Natural killer cell (primary cell): ENCODE data around the gene RNF223. TPM values are rescaled to one million over a fixed set of nuclear protein-coding genes. Genes with fewer than 3 reads are reported as not detected.

Source experiments
- ATAC-seq, 3 donors: fragments of 150-1000 bp in 2 of 3; fragments of 200-7000 bp in 1 of 3; cut with Tn5 transposase; 1 replicate in 1 of 3; 2 replicates in 2 of 3; pipeline ENCODE4 v1.10.0; 2021; ENCODE audit warnings: mild to moderate bottlenecking in 2 of 3, moderate library complexity in 2 of 3
- DNase-seq, 2 donors: peaks; one replicate each; pipeline versions ENCODE4 v3.0.0 to v3.0.0-alpha.2; 2013 to 2021; ENCODE audit warnings: mixed read lengths in 1 of 2
- H3K27ac ChIP-seq: one replicate; pipeline ENCODE4 v1.5.1; 2013; ENCODE audit warnings: mild to moderate bottlenecking, low read length
- H3K27me3 ChIP-seq: one replicate; pipeline ENCODE4 v1.6.1; 2013; ENCODE audit warnings: low read length; ENCODE audit not compliant: control insufficient read depth, insufficient read depth
- H3K36me3 ChIP-seq: one replicate; pipeline ENCODE4 v1.6.1; 2013; ENCODE audit warnings: low read length; ENCODE audit not compliant: control insufficient read depth, insufficient read depth
- H3K4me1 ChIP-seq: one replicate; pipeline ENCODE4 v1.6.1; 2013; ENCODE audit warnings: low read length; ENCODE audit not compliant: control insufficient read depth, insufficient read depth
- H3K4me3 ChIP-seq: one replicate; pipeline ENCODE4 v1.5.1; 2013; ENCODE audit warnings: low read length
- H3K9me3 ChIP-seq: one replicate; pipeline ENCODE4 v1.6.1; 2013; ENCODE audit warnings: low read length; ENCODE audit not compliant: control insufficient read depth, insufficient read depth
- H3K27ac Mint-ChIP-seq, 2 donors: one replicate each; pipeline ENCODE4 v1.8.0; 2022; ENCODE audit warnings: mild to moderate bottlenecking in 2 of 2, mixed read lengths in 2 of 2, moderate library complexity in 1 of 2
- H3K27me3 Mint-ChIP-seq, 2 donors: one replicate each; pipeline ENCODE4 v1.8.0; 2022; ENCODE audit warnings: low read depth in 2 of 2, mixed read lengths in 2 of 2
- H3K36me3 Mint-ChIP-seq: one replicate; pipeline ENCODE4 v1.8.0; 2022; ENCODE audit warnings: mixed read lengths
- H3K4me1 Mint-ChIP-seq, 2 donors: one replicate each; pipeline ENCODE4 v1.8.0; 2022; ENCODE audit warnings: mixed read lengths in 2 of 2
- H3K4me3 Mint-ChIP-seq: one replicate; pipeline ENCODE4 v1.8.0; 2022; ENCODE audit warnings: mild to moderate bottlenecking, moderate library complexity, mixed read lengths
- H3K9me3 Mint-ChIP-seq, 2 donors: one replicate each; pipeline ENCODE4 v1.8.0; 2022; ENCODE audit warnings: mixed read lengths in 2 of 2
- WGBS: methylation state at CpG from one replicate; pipeline ENCODE4 v1.1.7; 2013; ENCODE audit warnings: missing lambda C conversion rate; ENCODE audit not compliant: insufficient coverage; 5-methylcytosine and 5-hydroxymethylcytosine counted together
- intact Hi-C: fragments of 100-400 bp; cut with micrococcal nuclease; formaldehyde crosslinking; loops from one replicate; pipeline ENCODE4 v1.14.2; 2022
- total RNA-seq, 4 donors: library from RNA; stranded (reverse); fragments of 120-200 nt in 1 of 4; gene quantifications; one replicate each; pipeline versions ENCODE4 v1.2.3 to v1.2.4, GENCODE V29; 2013 to 2022
- TF ChIP-seq, protein P1 (sequence below): fragments of 200-600 bp; IDR thresholded peaks from one replicate; pipeline ENCODE4 v1.8.0; 2022; ENCODE audit warnings: antibody characterized with exemption

Gene RNF223
- total RNA-seq, 3 donors from 2014 or later (not counting 1 experiment from before 2014, with no cell fraction given), result not detected

DNA sequence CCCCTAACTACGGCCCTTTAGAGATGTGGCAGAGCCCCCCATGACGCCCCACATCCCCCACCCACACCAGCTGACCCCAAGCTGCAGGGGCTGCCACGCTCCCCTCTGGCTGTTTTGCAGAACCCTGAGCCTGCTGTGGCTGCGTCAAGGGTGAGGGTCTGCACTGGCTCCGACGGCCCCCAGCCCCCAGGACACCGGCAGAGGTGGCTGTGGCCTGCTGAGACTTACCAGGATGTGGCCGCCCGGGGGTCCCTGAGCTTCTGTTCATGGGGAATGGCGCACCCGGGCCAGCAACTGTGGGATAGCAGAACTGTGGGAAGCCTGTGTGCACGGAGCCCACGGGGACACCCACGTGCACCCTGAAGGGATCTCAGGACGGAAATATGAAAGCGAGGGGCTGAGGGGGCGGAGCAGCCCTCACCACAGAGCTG is 12.8 kb upstream of the RNF223 start:
- Mint-ChIP-seq H3K27ac (no peak overlapping the region), H3K36me3 (no peaks in the 10 kb centered on the region), H3K4me3 (no peak overlapping the region), H3K9me3 (no peaks in the 10 kb centered on the region), H3K4me1 (no peaks in the 10 kb centered on the region), H3K27me3 (no peaks in the 10 kb centered on the region)
- intact Hi-C loops, result no loop called here
- H3K27me3 ChIP-seq, result no peaks in the 10 kb centered on the region
- H3K27ac ChIP-seq, result no peak overlapping the region
- H3K36me3 ChIP-seq, result no peaks in the 10 kb centered on the region
- DNase-seq, result no peak
- ATAC-seq, result no peak
- no peaks in the 10 kb centered on the region for H3K4me1 ChIP-seq
- WGBS, result 92% methylated on average over 17 of the region's 17 CpGs
- TF ChIP-seq, protein P1, sequence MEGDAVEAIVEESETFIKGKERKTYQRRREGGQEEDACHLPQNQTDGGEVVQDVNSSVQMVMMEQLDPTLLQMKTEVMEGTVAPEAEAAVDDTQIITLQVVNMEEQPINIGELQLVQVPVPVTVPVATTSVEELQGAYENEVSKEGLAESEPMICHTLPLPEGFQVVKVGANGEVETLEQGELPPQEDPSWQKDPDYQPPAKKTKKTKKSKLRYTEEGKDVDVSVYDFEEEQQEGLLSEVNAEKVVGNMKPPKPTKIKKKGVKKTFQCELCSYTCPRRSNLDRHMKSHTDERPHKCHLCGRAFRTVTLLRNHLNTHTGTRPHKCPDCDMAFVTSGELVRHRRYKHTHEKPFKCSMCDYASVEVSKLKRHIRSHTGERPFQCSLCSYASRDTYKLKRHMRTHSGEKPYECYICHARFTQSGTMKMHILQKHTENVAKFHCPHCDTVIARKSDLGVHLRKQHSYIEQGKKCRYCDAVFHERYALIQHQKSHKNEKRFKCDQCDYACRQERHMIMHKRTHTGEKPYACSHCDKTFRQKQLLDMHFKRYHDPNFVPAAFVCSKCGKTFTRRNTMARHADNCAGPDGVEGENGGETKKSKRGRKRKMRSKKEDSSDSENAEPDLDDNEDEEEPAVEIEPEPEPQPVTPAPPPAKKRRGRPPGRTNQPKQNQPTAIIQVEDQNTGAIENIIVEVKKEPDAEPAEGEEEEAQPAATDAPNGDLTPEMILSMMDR, result no peak
- H3K9me3 ChIP-seq, result no peaks in the 10 kb centered on the region
- no peak overlapping the region for H3K4me3 ChIP-seq

DNA sequence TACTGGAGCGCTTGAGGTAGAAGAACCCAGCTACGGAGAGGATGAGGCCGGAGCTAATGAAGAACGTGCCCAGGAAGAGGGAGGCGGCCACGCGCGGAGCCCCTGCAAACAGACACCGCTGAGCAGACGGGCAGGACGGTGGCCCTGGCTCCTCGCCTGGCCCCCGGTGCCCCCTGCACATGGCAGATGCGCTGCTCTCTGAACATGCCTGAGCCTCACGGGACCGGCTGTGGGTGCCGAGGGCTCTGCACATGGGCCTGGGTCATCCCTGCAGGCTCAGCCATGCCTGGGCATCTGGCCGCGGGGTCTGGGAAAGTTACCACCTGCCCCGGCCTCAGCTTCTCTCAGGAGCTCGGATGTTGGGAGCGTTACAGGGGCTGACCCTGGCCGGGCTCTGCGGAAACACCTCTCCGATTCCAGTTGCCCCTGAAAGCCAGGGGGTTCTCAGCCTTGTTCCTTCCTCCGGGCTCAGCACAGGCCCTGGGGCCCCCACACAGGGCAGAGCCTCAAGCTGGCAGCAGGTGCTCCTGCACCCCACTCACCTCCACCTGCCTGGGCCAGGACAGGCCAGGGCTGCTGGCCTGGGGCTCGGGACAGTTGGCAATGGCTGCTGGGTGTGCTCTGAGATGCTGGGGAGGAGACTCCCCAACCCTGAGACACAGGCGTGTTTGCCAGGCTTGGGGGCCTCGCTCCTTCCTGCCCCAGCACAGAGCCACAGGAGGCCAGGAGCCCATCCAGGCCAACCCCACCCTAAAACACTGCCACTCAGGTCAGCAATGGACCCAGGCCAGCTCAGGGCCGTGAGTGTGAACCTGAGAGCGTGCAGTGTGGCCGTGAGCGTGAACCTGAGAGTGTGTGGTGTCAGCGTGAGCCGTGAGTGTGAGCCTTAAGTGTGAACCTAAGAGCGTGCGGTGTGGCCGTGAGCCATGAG is 12.1 kb upstream of the RNF223 start:
- Mint-ChIP-seq H3K4me3 (no peak overlapping the region), H3K27ac (no peak overlapping the region), H3K4me1 (no peaks in the 10 kb centered on the region), H3K27me3 (no peaks in the 10 kb centered on the region), H3K9me3 (no peaks in the 10 kb centered on the region), H3K36me3 (no peaks in the 10 kb centered on the region)
- DNase-seq (no peak), ATAC-seq (no peak)
- TF ChIP-seq, protein P1, result no peak
- Histone ChIP-seq H3K4me1 (no peaks in the 10 kb centered on the region), H3K4me3 (no peak overlapping the region), H3K36me3 (no peaks in the 10 kb centered on the region), H3K27me3 (no peaks in the 10 kb centered on the region), H3K9me3 (no peaks in the 10 kb centered on the region), H3K27ac (no peak overlapping the region)
- intact Hi-C loops, result no loop called here
- WGBS, result 91% methylated on average over 38 of the region's 38 CpGs

DNA sequence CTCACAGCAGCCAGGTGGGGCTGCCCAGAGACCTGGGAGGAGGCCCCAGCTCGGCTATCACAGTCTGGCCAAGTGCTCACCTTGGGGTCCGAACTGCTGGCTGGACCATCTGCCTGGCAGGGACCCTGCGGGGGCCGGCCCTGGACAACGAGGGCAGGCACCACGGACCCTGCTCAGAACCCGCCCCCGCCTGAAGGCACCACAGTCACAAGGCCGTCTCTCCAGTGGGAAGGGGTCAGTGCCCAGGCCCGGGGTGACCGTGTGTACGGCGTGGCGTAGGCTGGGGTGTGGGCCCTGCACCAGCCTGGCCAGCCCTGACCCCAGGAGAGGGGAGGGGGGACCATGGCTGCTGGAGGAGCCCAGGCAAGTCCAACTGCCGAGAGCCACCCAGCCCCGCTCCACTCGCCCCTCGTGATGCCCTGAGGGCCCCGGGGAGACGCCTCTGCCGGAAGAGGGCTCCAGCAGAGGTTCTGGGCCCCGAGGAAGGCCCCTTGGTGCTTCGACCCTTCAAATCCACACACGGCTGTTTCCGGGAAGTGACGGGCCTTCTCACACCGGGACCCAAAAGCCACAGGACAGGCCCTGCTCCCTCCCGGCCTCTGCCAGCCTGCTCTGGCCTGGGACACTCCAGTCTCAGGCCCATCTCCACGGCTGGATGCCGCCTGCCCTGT is 11.2 kb upstream of the RNF223 start:
- no peak for ATAC-seq
- H3K27me3 Mint-ChIP-seq, result no peaks in the 10 kb centered on the region
- H3K9me3 Mint-ChIP-seq, result no peaks in the 10 kb centered on the region
- no peaks in the 10 kb centered on the region for H3K36me3 ChIP-seq
- H3K4me3 Mint-ChIP-seq, result no peak overlapping the region
- H3K9me3 ChIP-seq, result no peaks in the 10 kb centered on the region
- no peak overlapping the region for H3K27ac ChIP-seq
- no peak for DNase-seq
- H3K4me1 ChIP-seq, result peaks cover 1% of the 10 kb centered on the region
- H3K4me3 ChIP-seq, result no peak overlapping the region
- TF ChIP-seq, protein P1, result no peak
- 94% methylated on average over 30 of the region's 30 CpGs for WGBS
- peaks cover under 1% of the 10 kb centered on the region for H3K27me3 ChIP-seq
- H3K36me3 Mint-ChIP-seq, result no peaks in the 10 kb centered on the region
- intact Hi-C loops, result no loop called here
- no peak overlapping the region for H3K27ac Mint-ChIP-seq
- no peaks in the 10 kb centered on the region for H3K4me1 Mint-ChIP-seq
